ENCODE data around the gene MINDY1.

MINDY1 gene

GRCh38 chr1:150985179-150985825 is 21.4 kb downstream of the MINDY1 start:
- no peak for DNase-seq (ENCODE audit: low spot score)

DNA sequence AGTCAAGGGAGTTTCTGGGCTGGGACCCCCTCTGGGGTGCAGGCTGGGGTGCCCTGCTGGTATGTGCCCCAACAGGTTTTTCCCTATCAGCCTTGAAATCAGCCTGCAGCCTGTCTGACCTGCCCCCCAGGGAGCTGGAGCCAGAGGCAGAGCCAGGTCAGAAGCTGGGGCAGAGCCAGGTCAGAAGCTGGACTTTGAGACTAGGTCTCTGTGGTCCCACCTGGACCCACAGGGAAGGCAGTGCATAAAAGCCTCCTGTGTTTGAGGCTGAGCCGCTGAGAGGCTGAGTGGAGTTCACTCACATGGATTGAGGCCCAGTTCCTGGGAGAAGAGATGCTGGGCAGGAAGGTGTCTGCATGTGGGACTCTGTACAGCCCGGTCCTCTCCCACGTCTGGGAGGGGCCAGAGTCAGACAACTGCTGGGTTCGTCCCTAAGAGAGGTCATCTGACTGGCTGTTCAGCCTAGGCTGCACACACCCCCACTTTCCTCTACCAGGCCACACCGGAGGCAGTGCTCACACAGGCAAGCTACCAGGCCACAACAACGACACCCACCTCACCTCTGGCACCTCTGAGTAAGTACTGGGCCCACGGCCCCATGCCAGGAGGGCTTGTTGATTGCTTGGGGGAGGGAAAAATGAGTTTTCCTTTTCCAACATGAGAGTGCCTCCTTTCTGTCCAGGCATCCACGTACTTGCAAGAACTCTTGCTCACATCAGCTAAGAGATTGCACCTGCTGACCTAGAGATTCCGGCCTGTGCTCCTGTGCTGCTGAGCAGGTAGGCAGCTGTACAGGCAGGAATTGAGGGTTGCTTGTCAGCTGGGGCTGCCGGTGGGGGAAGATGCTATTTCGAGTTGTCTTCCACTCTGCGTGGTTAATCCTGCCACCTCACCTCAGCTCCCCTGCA is 24.6 kb downstream of the MINDY1 start, which contains the start of gene ANXA9:
Gene ANXA9, plus strand, starts transcription at position 488 of the 908 bp plus-strand sequence. CDS start 814 bp downstream, outside the sequence.
- DNase-seq (ENCODE audit: low spot score), result no peak

- DNase-seq (ENCODE audit: low spot score), result no peak
These were observed 25.4 kb downstream of the MINDY1 start for GRCh38 chr1:150981177-150981804.

DNA sequence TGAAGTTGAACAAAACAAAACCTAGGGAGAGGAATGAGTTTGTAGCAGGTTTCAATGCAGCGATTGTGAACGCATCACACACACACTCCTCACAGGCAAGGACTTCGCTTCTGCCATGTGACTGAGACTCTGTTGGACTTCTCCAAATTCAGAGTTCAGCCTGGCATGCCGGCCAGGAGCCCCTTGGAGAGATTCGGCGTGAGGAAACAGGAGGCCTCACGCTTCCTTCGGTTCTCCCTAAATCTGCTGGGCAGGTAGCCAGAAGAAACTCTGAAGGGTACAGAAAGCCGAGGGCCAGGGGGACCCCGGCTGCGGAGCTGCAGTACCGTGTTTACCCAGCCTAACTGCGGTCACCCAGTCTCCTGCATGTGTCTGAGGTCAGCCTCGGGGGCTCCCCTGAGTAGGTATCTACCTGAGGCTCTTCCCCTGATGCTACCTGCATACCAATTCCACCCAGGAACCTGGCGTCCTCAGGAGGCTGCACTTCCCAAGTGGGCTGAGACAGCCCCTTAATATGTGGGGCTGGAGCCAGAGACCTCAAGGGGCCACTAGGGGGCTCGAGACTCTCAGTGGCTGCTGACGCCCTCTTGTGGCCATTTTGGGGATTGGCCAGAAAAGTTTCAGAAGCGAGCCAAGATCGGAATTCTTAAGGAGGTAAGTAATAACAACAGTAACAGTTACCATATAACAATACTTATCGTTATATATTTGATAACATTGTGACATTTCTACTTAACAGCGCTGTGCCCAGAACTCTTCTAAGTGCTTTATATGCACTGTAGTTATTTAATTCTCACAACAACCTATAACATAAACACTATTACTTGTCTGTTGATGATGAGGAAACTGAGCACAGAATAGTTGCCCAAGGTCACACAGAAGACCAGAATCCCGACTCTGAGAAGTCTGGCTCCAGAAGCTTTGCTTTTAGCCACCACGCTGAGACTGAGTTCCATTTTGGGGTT is 27.3 kb downstream of the MINDY1 start:
- peak; percentile 90 for DNase-seq (ENCODE audit: low spot score)

DNA sequence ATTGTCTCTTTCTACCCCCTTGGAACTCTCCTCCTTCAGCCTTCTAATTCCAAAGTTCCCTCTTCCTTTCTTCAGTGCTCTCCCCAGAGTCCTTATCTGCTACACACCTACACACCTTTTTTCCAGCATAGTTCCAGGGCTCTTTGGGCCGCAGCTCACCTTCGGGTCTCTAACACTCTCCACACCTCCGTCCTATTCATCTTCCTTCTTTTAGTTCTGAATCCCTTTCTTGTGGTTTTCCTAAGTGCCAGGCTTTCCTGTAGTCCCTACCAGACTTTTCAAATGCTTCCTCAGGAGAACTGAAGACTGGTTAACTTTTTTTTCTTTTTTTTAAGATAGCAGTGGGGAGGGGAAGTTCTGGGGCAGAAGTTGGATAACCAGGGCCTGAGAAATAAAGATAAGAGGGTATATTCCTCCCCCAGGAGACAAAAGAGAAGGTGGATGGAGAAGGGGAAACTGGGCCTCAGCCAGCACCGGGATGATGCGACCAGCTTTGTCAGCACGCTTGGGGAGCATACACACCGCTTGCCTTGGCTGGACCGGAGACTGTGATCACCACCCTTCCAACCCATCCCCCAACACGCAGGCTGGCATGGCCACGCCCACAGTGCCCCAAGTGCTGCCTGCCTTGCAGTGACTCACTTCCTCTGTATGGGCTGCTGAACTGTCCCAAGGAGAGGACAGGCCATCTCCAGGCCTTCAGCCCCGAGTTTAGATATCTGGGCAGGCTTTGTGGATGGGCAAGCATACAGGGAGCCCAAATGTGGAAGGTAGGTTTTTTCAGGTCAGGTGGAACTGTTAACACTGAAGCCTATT is 29.6 kb downstream of the MINDY1 start:
- peak; percentile 51 for DNase-seq (ENCODE audit: low spot score)

DNA sequence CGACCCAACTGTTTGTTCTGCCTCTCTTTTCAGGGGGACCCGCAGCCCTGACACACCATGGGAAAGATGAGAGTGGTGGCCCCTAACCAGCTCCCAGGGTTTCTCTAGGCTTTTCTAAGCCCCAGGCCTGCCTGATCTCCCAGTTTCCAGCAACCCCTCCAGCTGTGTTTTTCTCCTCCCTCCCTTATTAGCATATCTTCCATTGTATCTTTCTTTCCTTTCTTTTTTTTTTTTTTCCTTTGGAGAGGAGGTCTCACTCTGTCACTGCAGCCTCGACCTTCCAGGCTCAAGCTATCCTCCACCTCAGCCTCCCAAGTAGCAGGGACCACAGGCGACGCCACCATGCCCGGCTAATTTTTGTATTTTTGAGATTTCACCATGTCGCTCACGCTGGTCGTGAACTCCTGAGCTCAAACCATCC is 30.3 kb downstream of the MINDY1 start:
- no peak for DNase-seq (ENCODE audit: low spot score)

GRCh38 chr1:150974580-150975478 is 31.9 kb downstream of the MINDY1 start, which contains the start of gene CERS2:
TSS of gene CERS2 (minus strand) at chr1:150974835. CDS start at chr1:150969090, 5,745 bp downstream.
- peak; percentile 93 for DNase-seq (ENCODE audit: low spot score)

- peak; percentile 56 for DNase-seq (ENCODE audit: low spot score)
These were observed 32.7 kb downstream of the MINDY1 start for GRCh38 chr1:150973836-150974579.

GRCh38 chr1:150973258-150973835 is 33.4 kb downstream of the MINDY1 start:
- peak; percentile 51 for DNase-seq (ENCODE audit: low spot score)

- no peak for DNase-seq (ENCODE audit: low spot score)
These were observed 34.2 kb downstream of the MINDY1 start for GRCh38 chr1:150972417-150972940.

DNA sequence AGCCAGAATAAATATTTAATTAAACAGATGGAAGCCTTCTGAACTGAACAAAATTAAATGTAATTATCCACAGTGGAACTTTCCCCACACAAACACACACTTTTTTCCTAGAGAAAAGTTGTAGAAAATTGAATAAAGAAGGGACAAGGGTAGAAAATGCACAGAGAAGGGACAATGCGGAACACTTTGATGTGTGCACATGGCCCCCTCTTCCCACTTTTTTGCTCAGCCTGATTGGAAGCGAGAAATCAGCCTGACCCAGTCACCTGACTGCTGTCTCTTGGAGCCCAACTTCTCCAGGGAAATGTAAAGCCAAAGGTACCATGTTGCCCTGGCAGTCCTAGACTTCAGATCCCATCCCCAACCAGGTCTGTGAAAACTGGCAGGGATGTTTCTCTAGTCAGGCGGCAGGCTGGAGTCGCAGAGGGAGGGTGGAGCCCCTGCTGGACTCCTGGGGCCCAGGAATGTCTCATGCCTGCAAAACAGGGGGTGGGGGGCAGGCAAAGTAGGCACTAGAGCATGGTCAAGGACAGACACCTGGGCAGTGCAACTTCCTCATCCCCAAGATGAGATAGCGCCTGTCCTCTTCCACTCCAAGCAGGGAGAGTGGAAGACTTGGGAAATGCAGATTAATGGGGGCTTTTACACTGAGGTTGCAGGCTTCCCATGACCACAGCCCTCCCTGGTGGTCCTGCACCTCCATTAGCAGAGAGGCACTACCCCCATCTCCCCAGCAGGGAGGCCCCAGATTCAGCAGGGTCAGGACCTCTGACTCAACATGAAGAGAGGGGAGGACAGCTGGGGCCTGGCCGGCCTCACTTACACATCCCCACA is 34.9 kb downstream of the MINDY1 start:
- DNase-seq (ENCODE audit: low spot score), result peak; percentile 34

- peak; percentile 74 for DNase-seq (ENCODE audit: low spot score)
These were observed 35.7 kb downstream of the MINDY1 start for GRCh38 chr1:150970808-150971582.

GRCh38 chr1:150969626-150970025 is 37.1 kb downstream of the MINDY1 start:
- no peak for DNase-seq (ENCODE audit: low spot score)

GRCh38 chr1:150968491-150968890 is 38.2 kb downstream of the MINDY1 start:
- DNase-seq (ENCODE audit: low spot score), result no peak

DNA sequence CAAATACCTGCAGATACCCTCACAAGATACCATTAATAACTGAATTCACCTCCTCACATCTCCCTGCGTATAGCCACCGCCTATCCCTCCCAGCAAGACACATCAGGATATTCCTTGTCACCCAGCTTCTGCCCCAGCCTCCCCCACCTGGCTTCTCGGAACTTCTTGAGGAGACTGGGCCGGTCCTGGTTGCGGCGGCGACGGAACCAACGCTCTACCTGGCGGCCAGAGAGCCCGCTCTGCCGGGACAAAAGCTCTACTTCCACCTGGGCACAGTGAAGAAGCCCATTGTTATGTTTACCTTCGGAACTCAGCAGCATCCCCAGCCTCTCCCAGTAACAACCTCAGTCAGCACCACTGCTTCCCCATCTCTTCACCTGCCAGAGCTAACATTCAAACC is 38.8 kb downstream of the MINDY1 start:
- no peak for DNase-seq (ENCODE audit: low spot score)

DNA sequence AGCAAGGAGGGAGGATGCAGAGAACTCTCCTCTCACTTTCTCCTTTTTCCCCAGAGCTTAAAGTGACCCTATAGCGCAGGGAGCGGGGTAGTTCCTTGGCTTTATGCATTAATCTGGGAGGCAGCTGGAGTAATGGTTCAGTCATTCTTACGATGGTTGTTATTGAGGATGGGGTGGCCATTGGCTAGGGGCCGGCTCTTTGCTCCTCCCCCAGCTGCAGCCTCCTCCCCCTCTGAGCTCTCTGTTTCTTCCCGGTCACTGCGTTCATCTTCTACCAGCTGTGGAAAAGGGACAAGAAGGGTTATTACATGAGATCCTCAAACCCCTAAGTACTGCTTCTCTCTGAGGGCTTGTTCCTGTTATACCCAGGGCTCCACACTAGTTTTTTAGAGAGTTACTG is 40.7 kb downstream of the MINDY1 start:
- DNase-seq (ENCODE audit: low spot score), result no peak

Data from AG08396 (cell line).